GM19023 (cell line): ENCODE results near the gene PDZRN4.

Experiments
- ATAC-seq: cut with Tn5 transposase; IDR thresholded peaks from one replicate; pipeline ENCODE4 v1.9.1; 2021; ENCODE audit warnings: mild to moderate bottlenecking, moderate library complexity; ENCODE audit not compliant: unreplicated experiment

PDZRN4 gene

DNA sequence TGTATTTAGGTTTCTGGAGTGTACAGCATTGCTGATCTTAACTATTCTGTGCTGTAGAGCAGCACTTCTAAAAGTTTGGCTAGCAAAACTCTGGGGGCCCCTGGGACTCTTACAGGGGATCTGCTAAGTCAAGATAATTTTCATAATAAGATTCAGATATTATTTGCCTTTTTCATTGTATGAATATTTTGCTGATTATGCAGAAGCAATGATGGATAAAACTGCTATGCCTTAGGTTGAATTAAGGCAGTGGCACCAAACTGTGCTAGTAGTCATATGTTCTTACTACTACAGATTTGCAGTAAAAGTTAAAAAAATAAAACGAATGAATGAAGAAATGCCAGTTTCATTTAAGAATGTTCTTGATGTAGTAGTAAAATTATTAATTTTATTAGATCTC, 160.1 kb downstream of the PDZRN4 start:
- no peak for ATAC-seq

DNA sequence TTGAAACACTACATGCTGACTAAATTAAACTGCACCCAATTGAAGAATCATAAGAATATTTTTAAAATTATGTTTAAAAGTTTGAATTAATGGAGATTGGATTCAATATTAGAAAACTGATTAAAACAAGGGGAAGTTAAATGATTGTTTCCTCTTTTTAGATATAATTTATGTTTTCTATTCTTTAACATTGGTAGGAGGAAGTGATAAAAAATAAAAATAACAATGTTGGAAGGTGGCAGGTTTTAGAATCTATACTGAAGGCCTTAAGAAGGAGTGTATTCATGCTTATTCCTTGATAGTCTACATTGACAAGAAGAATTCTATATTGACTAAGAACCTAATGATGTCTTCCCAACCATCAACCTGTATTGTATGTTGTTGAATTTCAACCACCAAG, 168.1 kb downstream of the PDZRN4 start:
- ATAC-seq, result no peak

DNA sequence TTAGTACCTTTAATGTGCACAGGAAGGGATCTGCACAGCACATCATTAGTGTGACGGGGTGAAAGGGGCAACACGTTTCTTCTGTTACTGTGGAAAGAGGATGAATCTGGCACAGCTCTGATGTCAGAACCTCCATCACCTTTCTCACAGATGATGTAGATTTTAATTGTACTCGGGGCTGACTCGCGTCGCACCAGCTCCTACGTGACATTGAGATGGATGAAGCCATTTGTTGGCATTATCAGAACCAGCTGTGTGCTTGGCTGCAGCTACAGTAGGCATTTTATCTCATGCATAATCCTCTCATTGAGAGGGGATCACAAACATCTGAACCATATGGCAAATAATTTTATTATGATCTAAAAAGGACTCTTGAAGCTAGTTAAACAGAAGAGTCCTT, 173.6 kb downstream of the PDZRN4 start:
- no peak for ATAC-seq

DNA sequence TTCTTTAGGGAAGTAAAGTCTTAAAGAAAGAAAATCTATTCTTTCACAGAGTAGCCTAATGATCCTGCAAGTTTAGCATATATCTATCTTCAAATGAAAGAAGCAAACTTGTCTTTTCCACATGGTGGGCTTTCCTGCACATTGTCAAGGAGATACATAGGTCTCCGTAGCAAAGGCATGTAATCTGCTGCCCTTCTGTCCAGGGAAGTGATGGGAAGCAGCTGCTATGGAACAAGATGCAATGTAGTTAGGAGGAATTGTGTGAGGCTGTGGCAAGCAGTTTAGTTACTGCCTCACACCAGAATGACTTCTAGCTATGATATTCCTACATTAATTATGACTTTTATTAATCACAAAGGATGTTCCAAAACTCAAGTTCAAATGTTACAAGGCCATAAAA, 174.4 kb downstream of the PDZRN4 start:
- ATAC-seq, result no peak

DNA sequence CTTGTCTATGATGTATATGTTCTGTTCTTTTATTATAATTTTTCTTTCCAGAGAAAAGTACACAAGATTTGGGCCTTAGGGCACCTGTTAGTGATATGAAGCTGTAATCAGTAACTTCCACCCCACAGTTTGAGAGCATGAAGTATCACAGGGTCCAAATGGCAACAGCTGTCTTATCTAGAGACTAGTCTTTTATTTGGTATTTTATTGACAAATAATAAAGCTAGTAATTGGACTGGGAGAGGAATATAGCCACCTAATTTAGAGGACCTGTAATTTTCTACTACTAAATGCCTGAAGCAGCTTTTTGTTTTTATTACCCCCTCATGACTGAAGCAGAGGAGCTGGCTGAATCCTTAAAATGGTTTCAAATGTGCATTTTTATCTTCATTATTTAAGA, 174.8 kb downstream of the PDZRN4 start:
- no peak for ATAC-seq

DNA sequence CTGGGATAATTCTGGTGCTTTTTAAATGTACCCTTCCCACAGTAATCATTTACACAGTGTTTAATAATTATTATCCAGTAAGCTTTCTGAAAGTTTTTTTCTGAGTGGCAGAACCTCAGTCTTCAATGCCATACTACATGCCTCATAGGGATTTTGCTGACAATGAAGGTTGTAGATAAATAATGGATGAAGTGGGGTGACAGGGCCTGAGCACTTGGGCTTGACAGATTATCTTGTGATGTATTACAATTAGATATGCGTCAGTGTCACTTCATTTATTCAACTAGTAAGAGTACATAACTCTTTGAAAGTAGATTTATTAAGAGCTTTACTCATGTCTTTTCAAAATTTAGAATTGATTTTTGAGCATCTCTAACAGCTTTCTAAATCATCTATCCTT, 176.1 kb downstream of the PDZRN4 start:
- no peak for ATAC-seq

DNA sequence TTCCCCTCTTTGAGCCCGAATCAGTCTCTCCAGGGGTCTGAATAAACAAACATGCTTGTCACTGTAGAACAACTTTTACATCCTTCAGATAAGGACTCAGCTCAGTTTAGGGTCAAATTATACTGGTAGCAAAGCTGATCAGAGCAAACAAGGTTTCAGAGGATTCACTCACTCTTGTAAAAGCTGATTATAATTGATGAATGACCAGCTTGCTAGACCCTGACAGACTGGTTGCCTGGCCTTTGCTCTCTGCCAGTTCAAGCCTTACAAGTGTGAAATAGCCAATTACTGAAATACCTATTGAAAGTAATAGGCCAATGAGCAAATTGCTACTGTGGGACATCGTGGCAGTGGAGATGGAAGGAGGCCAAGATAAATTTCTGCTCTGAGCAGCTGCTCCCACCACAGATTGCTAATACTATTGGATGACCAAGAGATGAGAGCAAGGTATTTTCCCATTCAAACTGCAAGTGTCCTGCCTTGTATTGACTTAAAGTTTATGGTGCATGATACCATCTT, 177.6 kb downstream of the PDZRN4 start:
- no peak for ATAC-seq

DNA sequence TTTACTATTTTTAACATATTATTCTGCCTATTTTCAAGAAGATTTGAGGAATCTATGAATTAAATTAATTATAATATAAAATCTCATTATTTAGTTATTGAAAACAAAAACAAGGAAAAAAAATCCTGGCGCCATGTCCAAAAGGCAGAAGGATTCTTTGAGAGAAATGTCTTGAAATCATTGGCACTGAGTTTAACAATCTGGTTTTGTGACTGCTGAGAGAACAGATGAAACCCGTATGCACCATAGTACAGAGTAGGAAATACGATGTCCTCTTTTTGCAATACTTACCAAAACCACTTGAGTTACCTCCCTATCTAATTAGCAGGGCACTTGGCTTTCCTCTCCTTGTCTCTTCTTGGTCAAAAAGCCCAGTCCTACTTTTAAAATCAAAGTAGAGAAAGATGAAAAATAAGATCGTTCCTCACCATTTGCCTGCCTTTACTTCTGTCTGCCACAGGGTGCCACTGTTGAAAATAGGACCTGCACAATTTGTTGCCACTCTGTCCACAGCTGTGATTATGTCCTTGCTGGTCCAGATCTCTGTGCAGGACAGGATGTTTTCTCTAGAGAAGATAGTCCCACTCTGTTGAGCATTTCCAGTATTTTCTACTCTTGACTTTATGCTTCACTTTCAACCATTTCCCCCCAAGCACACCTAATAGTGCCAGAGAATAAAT, 179.7 kb downstream of the PDZRN4 start:
- no peak for ATAC-seq

DNA sequence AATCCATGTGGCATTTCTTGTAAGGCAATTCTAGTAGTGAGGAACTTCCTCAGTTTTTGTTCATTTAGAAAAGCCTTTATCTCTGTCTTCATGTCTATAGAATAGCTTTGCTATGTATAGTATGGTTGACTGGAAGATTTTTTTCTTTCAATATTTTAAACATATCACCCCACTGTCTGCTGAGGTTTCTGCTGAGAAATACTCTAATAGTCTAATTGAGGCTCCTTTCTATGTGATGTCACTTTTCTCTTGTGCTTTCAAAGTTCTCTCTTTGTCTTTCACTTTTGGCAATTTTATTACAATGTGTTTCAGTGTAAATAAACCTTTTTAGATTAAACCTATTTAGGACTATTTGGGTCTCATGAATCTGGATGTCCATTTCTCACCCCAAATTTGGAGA, 192.8 kb downstream of the PDZRN4 start:
- ATAC-seq, result no peak

DNA sequence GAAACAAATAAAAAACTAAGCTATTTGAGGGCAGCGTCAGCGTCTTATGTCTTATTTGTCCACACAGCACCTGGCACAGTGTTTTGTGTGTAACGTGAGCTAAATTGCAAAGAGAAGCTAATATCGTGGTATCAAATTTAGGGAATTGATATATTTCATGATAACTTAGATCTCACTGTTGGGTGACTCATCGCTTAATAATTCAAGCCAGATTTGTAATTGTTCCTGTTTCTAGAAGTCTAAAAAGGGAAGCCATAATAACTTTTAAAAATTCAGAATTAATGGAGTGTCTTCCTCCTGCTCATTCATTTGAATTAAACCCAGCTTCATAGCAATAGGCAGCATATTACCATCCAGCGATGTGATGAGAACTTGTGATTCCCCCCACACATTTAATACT, 214.7 kb downstream of the PDZRN4 start:
- no peak for ATAC-seq

DNA sequence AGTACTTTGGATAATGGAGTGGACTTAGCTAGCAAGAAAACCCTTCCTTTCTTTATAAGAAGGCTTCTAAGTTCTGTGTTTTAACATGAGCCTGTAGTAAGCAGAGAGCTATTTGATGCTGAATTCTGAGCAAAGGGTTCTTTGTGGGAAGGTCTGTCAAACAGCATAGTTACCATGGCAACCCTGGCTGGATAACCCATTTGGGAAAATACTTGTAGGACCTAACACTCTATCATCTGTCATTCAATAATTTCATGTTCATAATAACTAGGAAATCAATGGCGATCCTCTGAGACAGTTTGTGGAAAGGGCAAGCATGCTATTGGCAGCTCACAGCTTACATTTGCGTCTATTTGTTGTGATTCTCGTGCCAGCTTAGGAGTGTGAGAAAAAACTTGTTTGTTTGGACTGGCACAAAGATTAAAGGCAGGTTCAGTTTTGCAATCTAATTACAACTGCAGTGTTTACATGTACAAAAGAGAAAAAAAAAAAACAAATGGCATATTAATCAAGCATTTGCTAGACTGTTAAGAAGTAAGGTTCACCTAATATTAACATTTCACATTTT, 219.2 kb downstream of the PDZRN4 start:
- no peak for ATAC-seq

DNA sequence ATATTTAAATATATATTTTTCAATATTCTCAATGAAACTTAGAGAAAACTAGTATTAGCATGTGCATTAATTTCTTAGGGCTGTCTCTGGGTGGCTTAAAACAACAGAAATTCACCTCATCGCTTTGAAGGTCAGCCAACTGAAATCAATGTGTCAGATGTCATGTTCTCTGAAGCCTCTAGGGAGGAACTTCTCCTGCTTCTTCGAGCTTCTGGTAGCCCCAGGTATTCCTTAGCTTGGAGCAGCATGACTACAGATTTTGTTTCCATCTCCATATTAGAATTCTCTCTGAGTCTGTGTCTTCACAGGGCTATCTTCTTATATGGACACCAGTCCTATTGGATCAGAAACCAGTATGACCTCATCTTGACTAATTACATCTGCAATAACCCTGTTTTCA, 221.5 kb downstream of the PDZRN4 start:
- no peak for ATAC-seq

DNA sequence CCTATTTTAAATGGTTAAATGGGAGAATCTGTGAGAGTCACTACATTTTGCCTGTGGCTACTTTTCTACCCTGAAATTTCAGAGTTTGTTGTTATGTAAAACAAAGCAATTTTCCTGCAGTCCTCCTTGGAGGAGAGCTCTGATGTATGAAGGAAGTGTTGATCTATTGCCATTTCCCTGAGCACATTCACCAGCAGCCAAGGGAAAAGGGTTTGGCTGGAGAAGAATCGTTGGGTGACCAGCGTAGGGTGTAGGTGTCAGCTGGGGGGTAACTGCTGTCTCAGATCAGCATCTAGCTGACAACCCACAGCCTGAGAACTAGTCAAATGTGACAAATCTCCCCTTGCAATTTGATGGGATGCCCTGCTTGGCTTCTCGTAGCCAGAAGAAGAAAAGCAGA, 230.5 kb downstream of the PDZRN4 start:
- ATAC-seq, result no peak

DNA sequence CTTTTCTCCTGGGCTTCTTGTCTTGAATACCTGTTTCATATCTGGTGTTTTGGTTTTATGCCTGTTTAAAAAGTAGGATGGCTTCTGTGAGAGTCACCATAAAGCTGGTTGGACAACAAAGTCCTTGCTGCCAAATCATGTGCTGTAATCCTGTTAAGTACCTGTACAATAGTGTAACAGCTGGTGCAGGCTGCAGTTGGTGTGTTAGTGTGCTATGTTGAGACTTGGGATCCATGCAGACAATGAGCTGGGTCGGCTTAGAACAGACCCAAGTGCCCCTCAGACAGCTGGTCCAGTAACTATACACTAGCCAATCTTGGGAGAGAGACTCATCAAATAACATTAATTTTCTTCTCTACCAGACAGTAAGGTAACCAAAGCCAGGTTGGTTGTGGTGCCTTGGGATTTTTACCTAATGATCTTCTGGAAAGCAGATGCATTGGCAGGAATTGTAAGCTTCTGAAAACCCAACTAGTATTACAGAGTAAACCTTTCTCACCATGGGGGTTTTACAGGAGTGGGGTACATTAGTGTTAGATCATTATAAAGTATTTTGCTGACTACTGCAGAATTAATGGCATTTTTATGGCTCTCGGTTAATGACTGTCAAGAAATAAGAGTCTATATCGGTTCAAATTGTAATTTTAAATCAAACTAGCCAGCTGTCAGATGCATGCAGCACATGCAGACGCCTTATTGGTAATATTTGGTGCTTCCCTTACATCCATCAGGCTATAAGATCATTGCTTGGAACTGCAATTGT, 231.2 kb downstream of the PDZRN4 start:
- no peak for ATAC-seq

DNA sequence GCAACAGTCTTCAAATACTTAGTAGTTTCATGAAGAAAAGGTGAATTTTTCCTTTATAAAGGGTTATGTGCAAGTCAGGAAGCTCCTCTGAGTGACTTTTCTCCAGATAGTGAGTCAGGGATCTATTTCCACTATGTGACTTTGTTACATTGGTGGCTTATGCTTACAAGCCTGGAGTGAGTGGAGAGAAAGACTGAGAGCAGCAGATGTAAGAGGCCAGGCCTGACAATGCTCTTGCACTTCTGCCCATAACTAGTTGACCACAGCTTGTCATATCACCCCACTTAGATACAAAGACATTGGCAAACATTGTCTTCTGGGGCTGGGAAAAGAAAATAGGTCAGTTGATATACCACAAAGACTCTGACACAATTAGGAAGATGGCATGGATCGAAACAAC, 236.5 kb downstream of the PDZRN4 start:
- ATAC-seq, result no peak

DNA sequence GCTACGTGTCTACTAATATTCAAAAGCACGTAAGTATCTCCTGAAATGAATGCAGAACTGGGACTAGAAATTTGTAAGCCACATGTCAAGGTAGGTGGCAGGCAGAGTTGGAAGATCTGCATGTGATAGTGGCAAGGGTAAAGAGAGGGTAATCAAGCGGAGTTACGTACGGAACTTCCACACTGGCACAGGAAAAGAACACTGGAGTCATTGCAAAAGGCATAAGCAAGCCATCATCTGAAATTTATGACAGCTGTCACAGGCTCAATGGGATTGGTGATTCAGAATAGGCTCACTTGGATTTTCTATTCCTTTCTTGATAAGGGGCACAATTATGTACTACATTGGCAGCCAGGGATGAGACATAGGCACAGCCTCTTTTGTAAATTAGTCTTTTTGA, 245.3 kb downstream of the PDZRN4 start:
- ATAC-seq, result no peak

DNA sequence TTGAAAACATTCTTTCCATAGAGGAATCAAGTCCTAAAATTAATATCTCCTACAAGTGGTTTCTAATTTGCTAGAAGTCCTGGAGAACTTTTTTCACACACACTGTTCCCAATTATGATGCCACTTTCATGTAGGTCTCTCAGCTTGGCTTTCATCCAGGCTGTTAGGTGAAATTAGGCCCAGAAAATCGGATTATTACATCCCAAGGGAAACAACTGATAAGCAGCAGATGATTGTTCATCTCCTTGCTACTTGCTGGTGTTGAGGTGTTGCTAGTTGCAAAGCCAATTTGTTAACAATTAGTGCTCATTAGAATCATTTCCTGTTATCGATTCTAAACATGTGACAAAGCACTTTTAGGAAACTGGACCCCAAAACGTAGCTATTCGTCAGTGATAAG, 248.0 kb downstream of the PDZRN4 start:
- ATAC-seq, result no peak

DNA sequence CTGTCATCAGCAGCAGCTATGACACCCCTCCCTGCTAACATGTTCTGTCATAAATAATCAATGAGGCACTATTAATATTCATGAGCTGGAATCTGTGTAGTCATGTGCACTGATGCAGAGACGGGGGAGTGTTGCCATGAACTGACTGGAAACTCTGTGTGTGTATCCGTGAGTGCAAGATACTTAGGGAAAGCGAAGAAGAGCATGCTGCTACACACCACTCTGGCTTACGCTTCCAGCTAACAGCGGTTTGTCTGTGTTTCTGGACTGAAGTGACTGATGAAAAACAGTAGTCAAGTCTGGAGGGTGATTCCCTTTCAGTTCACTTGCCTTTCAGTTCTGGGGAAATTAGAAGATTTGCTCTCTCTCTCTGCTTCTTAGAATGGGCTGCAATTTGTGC, 249.4 kb downstream of the PDZRN4 start:
- ATAC-seq, result no peak

DNA sequence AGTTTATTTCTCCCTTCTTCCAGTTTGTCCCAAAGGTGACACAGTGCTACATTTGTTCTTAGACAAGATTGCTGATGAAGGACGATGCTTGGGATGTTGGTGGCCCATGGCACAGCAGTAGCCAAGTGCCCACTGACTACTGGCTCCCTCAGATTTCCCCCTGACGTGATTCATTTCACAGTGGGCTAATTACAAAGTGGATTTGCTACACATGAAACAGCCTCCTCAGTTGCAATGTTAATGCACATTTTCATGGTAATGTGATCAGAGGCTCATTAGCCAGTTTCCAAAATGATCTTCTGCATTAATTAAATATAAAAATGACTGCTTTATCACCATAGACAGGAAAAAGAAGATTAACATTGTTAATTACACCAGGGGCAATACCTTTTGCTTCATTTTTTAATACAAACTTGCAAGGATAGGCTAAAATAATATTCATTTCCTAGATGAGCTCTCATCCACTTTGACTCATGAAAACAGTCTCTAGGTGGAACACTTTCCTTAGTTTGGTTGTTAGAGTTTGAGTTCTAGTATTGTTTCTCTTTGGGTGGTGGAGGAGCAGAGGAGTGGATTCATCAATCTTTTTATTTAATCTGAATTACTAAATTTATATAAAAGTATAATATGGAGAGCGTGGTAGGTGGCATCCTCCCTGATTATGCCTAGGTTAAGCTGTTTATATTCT, 250.9 kb downstream of the PDZRN4 start:
- ATAC-seq, result no peak

DNA sequence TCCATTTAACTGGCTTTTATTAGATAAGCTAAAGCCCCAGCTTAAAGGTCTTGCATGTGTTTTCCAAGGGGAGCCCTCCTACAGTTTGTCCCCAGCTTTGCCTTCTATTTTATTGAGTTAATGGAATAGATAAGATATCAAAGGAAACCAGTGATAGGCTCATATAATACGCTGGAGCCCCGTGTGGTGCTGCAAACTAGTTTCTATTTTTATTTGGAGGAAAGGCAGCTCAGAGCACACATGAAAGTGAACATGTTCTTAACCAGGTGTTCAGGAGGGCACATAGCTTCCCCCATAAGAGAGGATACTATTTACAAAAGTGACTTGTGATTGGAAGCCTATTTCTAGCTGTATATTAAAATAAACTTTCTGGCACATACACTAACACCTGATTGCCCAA, 251.7 kb downstream of the PDZRN4 start:
- no peak for ATAC-seq

DNA sequence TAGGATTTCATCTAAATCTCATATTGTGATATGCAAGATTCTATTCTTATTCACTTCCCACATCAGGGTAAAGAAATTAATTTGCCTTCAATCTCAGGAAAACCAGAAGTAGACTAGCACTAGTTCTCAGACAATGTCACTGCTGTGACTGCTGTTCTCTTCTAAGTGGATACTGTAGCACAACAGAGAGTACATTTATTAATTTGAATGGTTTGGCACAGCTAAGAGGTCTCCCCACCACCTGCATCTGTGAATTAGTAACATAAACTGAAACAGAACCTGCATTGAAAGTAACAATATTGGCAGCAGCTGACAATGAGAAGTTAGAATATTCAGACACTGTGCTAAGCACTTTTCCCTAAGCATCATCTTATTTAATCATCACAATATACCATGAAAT, 253.1 kb downstream of the PDZRN4 start:
- ATAC-seq, result no peak

DNA sequence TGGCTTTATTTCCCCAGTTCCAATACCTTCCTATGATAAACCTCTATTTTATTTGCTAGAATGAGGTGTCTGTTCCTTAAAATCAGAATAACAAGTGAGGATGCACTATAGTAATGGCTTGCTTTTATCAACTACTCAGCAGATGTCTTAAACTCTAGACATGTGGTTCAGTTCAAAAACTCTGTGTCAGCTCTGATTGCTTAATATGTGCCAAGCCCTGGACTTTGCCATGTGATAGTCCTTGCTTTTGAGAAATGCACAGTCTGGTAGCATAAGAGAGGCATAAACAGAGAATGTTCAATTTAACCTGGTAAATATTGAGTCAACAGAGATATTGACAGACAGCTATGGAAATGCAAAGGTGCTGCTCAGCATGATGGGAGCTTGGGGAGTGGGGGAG, 254.8 kb downstream of the PDZRN4 start:
- no peak for ATAC-seq
